WTC11 (cell line): Measurements from ENCODE around the gene GIMAP7. TPM values are rescaled to one million over a fixed set of nuclear protein-coding genes. Genes with fewer than 3 reads are reported as not detected.

Experiments used
- ATAC-seq: fragments of 200-7000 bp; cut with Tn5 transposase; 2 replicates; pipeline ENCODE4 v1.10.0; 2021; ENCODE audit warnings: mild to moderate bottlenecking, moderate library complexity
- CTCF ChIA-PET: fragments of 300-600 bp; sonication (Branson Sonifier 250); formaldehyde crosslinking; loops from one replicate; lab custom pipeline; 2021; ENCODE audit warnings: antibody characterized with exemption; lab: Charles Lee
- POLR2A ChIA-PET: fragments of 350-600 bp; sonication (Branson Sonifier 250); formaldehyde crosslinking; loops from one replicate; lab custom pipeline; 2021; ENCODE audit warnings: antibody characterized with exemption; lab: Charles Lee
- DNase-seq: peaks from one replicate; pipeline ENCODE4 v3.0.0; 2021; ENCODE audit warnings: low spot score
- H3K27ac Mint-ChIP-seq: 2 replicates; pipeline ENCODE4 v1.8.0; 2021; ENCODE audit warnings: mixed read lengths
- H3K27me3 Mint-ChIP-seq: 2 replicates; pipeline ENCODE4 v1.8.0; 2021; ENCODE audit warnings: low read depth, mild to moderate bottlenecking, moderate library complexity, mixed read lengths
- H3K36me3 Mint-ChIP-seq: 2 replicates; pipeline ENCODE4 v1.8.0; 2021; ENCODE audit warnings: mixed read lengths
- H3K4me1 Mint-ChIP-seq: 2 replicates; pipeline ENCODE4 v1.8.0; 2022; ENCODE audit warnings: mixed read lengths
- H3K4me3 Mint-ChIP-seq: 2 replicates; pipeline ENCODE4 v1.8.0; 2021; ENCODE audit warnings: mild to moderate bottlenecking, moderate library complexity, mixed read lengths
- H3K9me3 Mint-ChIP-seq: 2 replicates; pipeline ENCODE4 v1.8.0; 2021; ENCODE audit warnings: mixed read lengths
- AR ChIP-seq: fragments of 250-450 bp; sonication (Bioruptor Pico); IDR thresholded peaks from 2 replicates; pipeline ENCODE4 v1.9.0; 2021; ENCODE audit warnings: mild to moderate bottlenecking
- ATF2 ChIP-seq: sonication (generic); formaldehyde crosslinking; IDR thresholded peaks from 2 replicates; pipeline ENCODE4 v1.8.1; 2022; ENCODE audit warnings: low read depth, missing genetic modification reagents, borderline replicate concordance
- ATF6 ChIP-seq: sonication (generic); formaldehyde crosslinking; IDR thresholded peaks from 2 replicates; pipeline ENCODE4 v1.8.1; 2023; ENCODE audit warnings: mild to moderate bottlenecking, missing genetic modification reagents
- CDX4 ChIP-seq: fragments of 250-450 bp; sonication (Bioruptor Pico); IDR thresholded peaks from 2 replicates; pipeline ENCODE4 v1.9.0; 2021; ENCODE audit warnings: moderate library complexity, mild to moderate bottlenecking, inconsistent platforms, borderline replicate concordance
- E2F5 ChIP-seq: sonication (generic); formaldehyde crosslinking; IDR thresholded peaks from 2 replicates; pipeline ENCODE4 v1.8.1; 2022; ENCODE audit warnings: mild to moderate bottlenecking, moderate library complexity, missing genetic modification reagents
- FOXK1 ChIP-seq: sonication (generic); formaldehyde crosslinking; IDR thresholded peaks from 2 replicates; pipeline ENCODE4 v1.8.0; 2022; ENCODE audit warnings: mild to moderate bottlenecking, moderate library complexity, missing genetic modification reagents
- FOXP1 ChIP-seq: sonication (generic); formaldehyde crosslinking; IDR thresholded peaks from 2 replicates; pipeline ENCODE4 v1.8.0; 2022; ENCODE audit warnings: missing genetic modification reagents, mild to moderate bottlenecking, moderate library complexity, borderline replicate concordance
- IRF2 ChIP-seq: sonication (generic); formaldehyde crosslinking; IDR thresholded peaks from 2 replicates; pipeline ENCODE4 v1.8.0; 2022; ENCODE audit warnings: low read depth, missing genetic modification reagents, borderline replicate concordance
- MAX ChIP-seq: sonication (generic); formaldehyde crosslinking; IDR thresholded peaks from 2 replicates; pipeline ENCODE4 v1.8.0; 2022; ENCODE audit warnings: mild to moderate bottlenecking, missing genetic modification reagents
- MLX ChIP-seq: sonication (generic); formaldehyde crosslinking; IDR thresholded peaks from 2 replicates; pipeline ENCODE4 v1.8.1; 2023; ENCODE audit warnings: mild to moderate bottlenecking, missing genetic modification reagents, moderate library complexity
- OVOL2 ChIP-seq: fragments of 250-450 bp; sonication (Bioruptor Pico); IDR thresholded peaks from 2 replicates; pipeline ENCODE4 v1.9.0; 2021; ENCODE audit warnings: mild to moderate bottlenecking, borderline replicate concordance
- RORB ChIP-seq: fragments of 250-450 bp; sonication (Bioruptor Pico); IDR thresholded peaks from 2 replicates; pipeline ENCODE4 v1.9.0; 2021; ENCODE audit warnings: mild to moderate bottlenecking
- SOX15 ChIP-seq: fragments of 250-450 bp; sonication (Bioruptor Pico); IDR thresholded peaks from 2 replicates; pipeline ENCODE4 v1.9.0; 2021; ENCODE audit warnings: mild to moderate bottlenecking
- TP53 ChIP-seq: sonication (generic); formaldehyde crosslinking; IDR thresholded peaks from 2 replicates; pipeline ENCODE4 v1.8.1; 2023; ENCODE audit warnings: mild to moderate bottlenecking, missing genetic modification reagents
- ZNF121 ChIP-seq: sonication (generic); formaldehyde crosslinking; IDR thresholded peaks from 2 replicates; pipeline ENCODE4 v1.8.0; 2023; ENCODE audit warnings: missing genetic modification reagents
- ZNF317 ChIP-seq: sonication (generic); formaldehyde crosslinking; IDR thresholded peaks from 2 replicates; pipeline ENCODE4 v1.8.1; 2023; ENCODE audit warnings: low read depth, mild to moderate bottlenecking, moderate library complexity, missing genetic modification reagents, borderline replicate concordance
- ZNF396 ChIP-seq: fragments of 250-450 bp; sonication (Bioruptor Pico); IDR thresholded peaks from 2 replicates; pipeline ENCODE4 v1.8.0; 2021; ENCODE audit warnings: mild to moderate bottlenecking, moderate library complexity, borderline replicate concordance
- ZNF416 ChIP-seq: fragments of 250-450 bp; sonication (Bioruptor Pico); IDR thresholded peaks from 2 replicates; pipeline ENCODE4 v1.9.0; 2021; ENCODE audit warnings: mild to moderate bottlenecking, inconsistent platforms
- ZNF512 ChIP-seq: sonication (generic); formaldehyde crosslinking; IDR thresholded peaks from 2 replicates; pipeline ENCODE4 v1.8.1; 2022; ENCODE audit warnings: missing genetic modification reagents, borderline replicate concordance
- total RNA-seq: library from RNA; stranded (reverse); gene quantifications from 3 replicates; pipeline ENCODE4 v1.2.3, GENCODE V29; 2021

The GIMAP7 gene
- total RNA-seq, 1 experiment from 2014 or later: 0.37 TPM

GRCh38 chr7:150562919-150563318 lies 48.2 kb downstream of the GIMAP7 start:
- peaks cover 19% of the 10 kb centered on the region for H3K36me3 Mint-ChIP-seq

GRCh38 chr7:150564006-150564405 lies 49.3 kb downstream of the GIMAP7 start:
- Mint-ChIP-seq H3K27ac (no peak overlapping the region), H3K9me3 (peaks cover 28% of the 10 kb centered on the region), H3K27me3 (peaks cover 11% of the 10 kb centered on the region), H3K4me3 (no peak overlapping the region), H3K4me1 (peaks cover 40% of the 10 kb centered on the region), H3K36me3 (peaks cover 13% of the 10 kb centered on the region)
- ATAC-seq (no peak), DNase-seq (no peak)
- ChIA-PET CTCF (no interaction called here), POLR2A (no interaction called here)
- TF ChIP-seq ZNF317 (CRISPR knock-in tag): no peak
- TF ChIP-seq SOX15: no peak
- no peak for TF ChIP-seq ZNF396
- no peak for TF ChIP-seq OVOL2
- TF ChIP-seq ZNF121 (CRISPR knock-in tag): no peak
- TF ChIP-seq AR: no peak
- no peak for TF ChIP-seq RORB
- TF ChIP-seq ATF2: no peak
- TF ChIP-seq E2F5 (CRISPR knock-in tag): no peak
- TF ChIP-seq ZNF512: no peak

More at GRCh38 chr7:150562919-150563318, 48.2 kb downstream of the GIMAP7 start:
- H3K27ac Mint-ChIP-seq: no peak overlapping the region
- peaks cover 11% of the 10 kb centered on the region for H3K27me3 Mint-ChIP-seq
- POLR2A ChIA-PET: no interaction called here
- no peak for ATAC-seq
- peaks cover 38% of the 10 kb centered on the region for H3K9me3 Mint-ChIP-seq
- TF ChIP-seq ZNF416 (CRISPR knock-in tag): no peak
- no peak for TF ChIP-seq IRF2
- no peak for TF ChIP-seq ATF2
- TF ChIP-seq MAX (CRISPR knock-in tag): no peak
- no peak for TF ChIP-seq CDX4 (CRISPR knock-in tag)
- TF ChIP-seq FOXP1 (CRISPR knock-in tag): no peak
- no peak for TF ChIP-seq ATF6 (CRISPR knock-in tag)
- no peak for TF ChIP-seq FOXK1 (CRISPR knock-in tag)
- TF ChIP-seq TP53 (CRISPR knock-in tag): no peak
- no peak for TF ChIP-seq MLX (CRISPR knock-in tag)
- TF ChIP-seq, all 79 proteins: peak for 0
- CTCF ChIA-PET: no interaction called here
- Mint-ChIP-seq H3K4me1 (peaks cover 40% of the 10 kb centered on the region), H3K4me3 (no peak overlapping the region)
- no peak for DNase-seq
